Prostate gland (tissue), 2 donors: ENCODE results near the gene SERPINB2. TPM values are rescaled to one million over a fixed set of nuclear protein-coding genes. Genes with fewer than 3 reads are reported as not detected.

Experiments
- DNase-seq: peaks from one replicate; pipeline ENCODE4 v3.0.0-alpha.2; 2019; ENCODE audit warnings: low spot score
- H3K27ac ChIP-seq, 2 donors: fragments of 200-600 bp; sonication (generic); 2 replicates each; pipeline ENCODE4 v1.5.1; 2017 to 2019
- H3K27me3 ChIP-seq: fragments of 200-600 bp; sonication (generic); replicated peaks from 2 replicates; pipeline ENCODE4 v1.5.1; 2019; ENCODE audit not compliant: insufficient read depth
- H3K36me3 ChIP-seq, 2 donors: fragments of 200-600 bp; sonication (generic); 1 replicate in 1 of 2; 2 replicates in 1 of 2; pipeline versions ENCODE4 v1.5.1 to v1.8.1; 2017 to 2019
- H3K4me1 ChIP-seq: fragments of 200-600 bp; sonication (generic); replicated peaks from 2 replicates; pipeline ENCODE4 v1.5.1; 2019
- H3K4me3 ChIP-seq, 2 donors: fragments of 200-600 bp; sonication (generic); 2 replicates each; pipeline ENCODE4 v1.5.1; 2017 to 2019
- H3K9me3 ChIP-seq: fragments of 200-600 bp; sonication (generic); 2 replicates; pipeline ENCODE4 v1.5.1; 2017
- CTCF ChIP-seq, 4 experiments: fragments of 200-600 bp in 2 of 4; fragments of 450-650 bp in 2 of 4; sonication (generic) in 2 of 4; IDR thresholded peaks; 1 replicate in 3 of 4; 2 replicates in 1 of 4; pipeline ENCODE4 v1.5.1; 2016 to 2019; ENCODE audit warnings: antibody characterized with exemption in 4 of 4, mild to moderate bottlenecking in 2 of 4, moderate library complexity in 2 of 4
- POLR2A ChIP-seq: fragments of 450-650 bp; IDR thresholded peaks from one replicate; pipeline ENCODE4 v1.6.1; 2016; ENCODE audit warnings: antibody characterized with exemption, mild to moderate bottlenecking
- POLR2AphosphoS5 ChIP-seq: sonication (generic); formaldehyde crosslinking; IDR thresholded peaks from one replicate; pipeline ENCODE4 v1.6.1; 2017; ENCODE audit warnings: antibody characterized with exemption
- WGBS: methylation state at CpG from one replicate; pipeline ENCODE4 v1.1.5; 2018; 5-methylcytosine and 5-hydroxymethylcytosine counted together
- intact Hi-C: fragments of 100-400 bp; cut with DNase I; formaldehyde crosslinking; loops from one replicate; pipeline ENCODE4 v1.14.2; 2022
- total RNA-seq, 2 donors: library from RNA; depleted of rRNA; stranded (reverse); fragments of >200 nt; gene quantifications; one replicate each; pipeline ENCODE4 v1.1.0, GENCODE V29; 2016

Gene SERPINB2
- total RNA-seq, 2 donors from 2014 or later: 0.18 to 0.62 TPM

GRCh38 chr18:63892566-63892965 lies 5.1 kb downstream of the SERPINB2 start:
- no peaks in the 10 kb centered on the region for H3K9me3 ChIP-seq
- no peak for TF ChIP-seq POLR2A
- H3K27me3 ChIP-seq: no peaks in the 10 kb centered on the region
- 85% methylated on average over 4 of the region's 4 CpGs for WGBS
- intact Hi-C loops: no loop called here
- H3K27ac ChIP-seq: no peak overlapping the region
- no peaks in the 10 kb centered on the region for H3K36me3 ChIP-seq
- DNase-seq: no peak
- no peaks in the 10 kb centered on the region for H3K4me1 ChIP-seq
- H3K4me3 ChIP-seq: no peak overlapping the region

DNA sequence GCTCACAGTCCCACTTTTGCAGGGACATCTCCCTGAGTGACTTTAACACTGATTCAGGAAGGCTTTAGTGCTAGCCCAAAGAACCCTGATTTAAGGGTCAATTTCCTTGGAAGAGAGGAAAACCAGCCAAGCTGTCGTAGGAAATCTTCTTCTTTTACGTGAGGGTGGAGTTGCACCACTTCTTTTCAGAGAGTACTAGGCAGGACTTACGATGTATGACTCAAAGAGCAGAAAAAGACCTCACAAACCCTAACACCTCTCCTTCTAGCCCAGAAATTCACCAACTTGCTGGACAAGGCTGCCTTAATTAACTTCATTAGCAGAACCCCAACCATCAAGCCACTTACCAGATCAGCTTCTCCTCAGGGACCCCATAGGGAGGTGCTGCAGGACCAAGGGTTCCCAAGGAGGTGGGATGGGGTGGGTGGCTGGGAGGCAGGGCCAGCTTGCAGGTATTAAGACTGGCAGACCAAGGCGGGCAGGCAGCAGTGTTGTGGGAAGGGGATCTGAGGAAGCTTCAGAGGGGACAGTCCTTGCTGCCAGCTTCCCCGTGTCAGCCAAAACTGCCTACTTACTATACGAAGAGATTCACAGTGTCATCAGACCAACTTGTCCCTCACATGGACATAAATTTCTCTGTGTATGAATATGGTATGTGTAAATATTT lies 6.7 kb downstream of the SERPINB2 start:
- no peak for DNase-seq
- Histone ChIP-seq H3K27me3 (no peaks in the 10 kb centered on the region), H3K4me1 (no peaks in the 10 kb centered on the region), H3K27ac (no peak overlapping the region), H3K9me3 (no peaks in the 10 kb centered on the region), H3K36me3 (no peaks in the 10 kb centered on the region), H3K4me3 (no peak overlapping the region)
- TF ChIP-seq POLR2AphosphoS5 (no peak), CTCF (IDR thresholded peaks at IDR 0.05) (no peak), POLR2A (no peak)
- WGBS: 77% methylated on average over 6 of the region's 6 CpGs
- intact Hi-C loops: no loop called here

- no peaks in the 10 kb centered on the region for H3K4me1 ChIP-seq
- TF ChIP-seq CTCF (IDR thresholded peaks at IDR 0.05) (no peak), POLR2A (no peak), POLR2AphosphoS5 (no peak)
- no peak overlapping the region for H3K4me3 ChIP-seq
- 71% methylated on average over 6 of the region's 6 CpGs for WGBS
- no peaks in the 10 kb centered on the region for H3K27me3 ChIP-seq
- intact Hi-C loops: no loop called here
- no peaks in the 10 kb centered on the region for H3K36me3 ChIP-seq
- no peaks in the 10 kb centered on the region for H3K9me3 ChIP-seq
- H3K27ac ChIP-seq: no peak overlapping the region
- DNase-seq: no peak
Observed at GRCh38 chr18:63895190-63895589, 7.7 kb downstream of the SERPINB2 start.

DNA sequence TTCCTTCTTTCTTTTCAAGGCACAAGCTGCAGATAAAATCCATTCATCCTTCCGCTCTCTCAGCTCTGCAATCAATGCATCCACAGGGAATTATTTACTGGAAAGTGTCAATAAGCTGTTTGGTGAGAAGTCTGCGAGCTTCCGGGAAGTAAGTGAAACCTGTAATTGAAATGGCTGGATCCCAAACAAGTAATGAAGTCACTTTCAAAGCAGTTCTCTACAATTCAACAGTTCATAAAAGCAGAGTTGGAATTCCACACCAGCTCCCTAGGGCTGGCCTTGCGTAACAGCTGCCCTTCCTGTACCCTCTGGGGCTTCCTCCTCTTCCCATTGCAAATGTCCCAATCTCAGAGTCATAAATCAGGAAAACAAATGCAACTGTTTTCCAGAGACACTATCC lies 9.6 kb downstream of the SERPINB2 start:
- Histone ChIP-seq H3K36me3 (no peaks in the 10 kb centered on the region), H3K9me3 (no peaks in the 10 kb centered on the region), H3K4me3 (no peak overlapping the region), H3K27me3 (no peaks in the 10 kb centered on the region), H3K4me1 (no peaks in the 10 kb centered on the region), H3K27ac (no peak overlapping the region)
- 65% methylated on average over 4 of the region's 4 CpGs for WGBS
- TF ChIP-seq POLR2A (no peak), CTCF (IDR thresholded peaks at IDR 0.05) (no peak), POLR2AphosphoS5 (no peak)
- intact Hi-C loops: no loop called here
- DNase-seq: no peak

DNA sequence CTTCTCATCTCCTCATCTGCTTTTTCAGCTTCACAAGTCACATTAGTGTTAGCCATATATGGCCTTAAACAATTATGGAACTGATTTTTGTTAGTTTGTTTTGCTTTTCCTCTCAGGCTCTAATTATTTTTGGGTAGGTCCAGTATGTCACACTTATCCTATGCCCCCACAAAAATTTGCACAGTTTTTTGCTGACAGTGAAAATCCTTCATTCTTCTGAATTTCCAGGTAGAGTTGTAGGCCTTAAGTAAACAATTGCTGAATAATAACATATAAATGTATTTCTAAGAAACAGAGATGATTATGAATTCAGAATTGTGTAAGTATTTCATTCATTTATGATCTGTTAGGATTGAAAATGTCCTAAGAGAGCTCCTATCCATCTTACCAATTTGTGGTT lies 11.7 kb downstream of the SERPINB2 start:
- intact Hi-C loops: no loop called here
- no peak for TF ChIP-seq POLR2A
- no peak for TF ChIP-seq POLR2AphosphoS5
- no peak for TF ChIP-seq CTCF (IDR thresholded peaks at IDR 0.05)
- no peaks in the 10 kb centered on the region for H3K36me3 ChIP-seq
- H3K4me1 ChIP-seq: no peaks in the 10 kb centered on the region
- no peaks in the 10 kb centered on the region for H3K27me3 ChIP-seq
- no peak overlapping the region for H3K27ac ChIP-seq
- H3K4me3 ChIP-seq: no peak overlapping the region
- DNase-seq: no peak
- H3K9me3 ChIP-seq: no peaks in the 10 kb centered on the region
